Stimulated activated naive B cell treated with anti-CD40 and anti-IgM and Interleukin-4, amounts not matched to agents 10 μg/mL and 1 μg/mL and 100 μg/mL, for 72 hours (primary cell): ENCODE measurements around the gene TCEAL2.
"Not testable (repeated sequence)": the region's sequence is repeated elsewhere in the genome, so short reads cannot be mapped to it uniquely, and the experiment has no call there.

Source experiments
- ATAC-seq, 2 donors: fragments of 150-1000 bp; cut with Tn5 transposase; replicated peaks; 2 replicates each; pipeline ENCODE4 v1.10.0; 2021; ENCODE audit warnings: moderate library complexity in 1 of 2
- DNase-seq: peaks from one replicate; pipeline ENCODE4 v3.0.0; 2021
- H3K27ac Mint-ChIP-seq: one replicate; pipeline ENCODE4 v1.8.0; 2022; ENCODE audit warnings: mild to moderate bottlenecking, mixed read lengths
- H3K27me3 Mint-ChIP-seq, 2 donors: one replicate each; pipeline ENCODE4 v1.8.0; 2022; ENCODE audit warnings: mixed read lengths in 2 of 2
- H3K36me3 Mint-ChIP-seq, 2 donors: one replicate each; pipeline ENCODE4 v1.8.0; 2022; ENCODE audit warnings: mixed read lengths in 2 of 2, mild to moderate bottlenecking in 1 of 2
- H3K4me1 Mint-ChIP-seq, 2 donors: one replicate each; pipeline ENCODE4 v1.8.0; 2022; ENCODE audit warnings: mixed read lengths in 2 of 2, mild to moderate bottlenecking in 1 of 2
- H3K4me3 Mint-ChIP-seq, 2 donors: one replicate each; pipeline ENCODE4 v1.8.0; 2022; ENCODE audit warnings: mild to moderate bottlenecking in 2 of 2, mixed read lengths in 2 of 2, moderate library complexity in 1 of 2
- H3K9me3 Mint-ChIP-seq, 2 donors: one replicate each; pipeline ENCODE4 v1.8.0; 2022; ENCODE audit warnings: mixed read lengths in 2 of 2, mild to moderate bottlenecking in 1 of 2

Gene TCEAL2

DNA sequence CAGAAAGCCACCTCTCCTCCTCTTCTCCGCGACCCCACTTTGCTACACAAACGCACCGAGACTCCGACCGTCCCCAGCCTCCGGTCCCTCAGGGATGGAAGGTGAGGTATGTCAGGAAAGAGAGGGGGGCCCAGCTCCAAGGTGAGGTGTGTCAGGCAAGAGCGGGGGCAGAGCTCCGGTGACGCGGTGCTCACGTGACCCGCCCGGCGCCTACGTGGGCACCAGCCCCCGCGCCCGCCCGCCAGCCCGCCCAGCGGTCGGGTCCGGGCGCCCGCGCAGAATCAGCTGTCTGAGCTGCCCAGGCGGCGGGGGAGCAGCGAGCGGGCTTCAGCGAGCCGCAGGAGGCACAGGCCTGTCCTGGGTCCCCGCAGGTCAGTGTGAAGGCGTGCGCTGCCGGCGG, at the start of gene TCEAL2:
Gene TCEAL2 (plus strand): TSS at position 244 of the 400 bp plus-strand sequence. CDS start 1,152 bp downstream, outside the sequence.
- not testable (repeated sequence) for H3K36me3 Mint-ChIP-seq, H3K4me1 Mint-ChIP-seq, ATAC-seq, H3K9me3 Mint-ChIP-seq, DNase-seq, H3K27ac Mint-ChIP-seq
- Mint-ChIP-seq H3K4me3 (peak within 1 kb of the TSS; percentile 47 to 56), H3K27me3 (peaks cover 31 to 32% of the 10 kb centered on the region in 2 donors)

DNA sequence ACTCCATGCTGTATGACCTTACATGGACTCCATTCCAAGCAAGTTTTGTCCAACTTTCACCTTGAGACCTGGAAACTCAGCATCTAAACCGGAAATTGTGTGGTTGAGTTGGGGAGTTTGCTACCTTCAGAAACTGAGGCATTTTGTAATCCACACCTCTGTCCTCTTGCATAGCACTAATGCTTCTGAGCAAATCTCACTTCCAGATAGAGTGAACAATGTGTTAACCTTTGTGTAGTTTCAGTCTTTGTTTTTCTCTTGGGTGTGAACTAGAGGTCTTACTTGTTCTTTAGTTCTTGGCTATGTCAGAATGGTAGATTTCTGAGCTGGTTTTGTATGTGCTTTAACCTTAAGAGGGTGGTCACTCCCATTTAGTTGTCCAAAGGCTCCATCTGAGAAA, 48.1 kb upstream of the TCEAL2 start:
- H3K27me3 Mint-ChIP-seq, result peaks cover 4 to 9% of the 10 kb centered on the region in 2 donors
- H3K9me3 Mint-ChIP-seq, result no peaks in the 10 kb centered on the region
- no peak overlapping the region for H3K27ac Mint-ChIP-seq
- ATAC-seq (no peak), DNase-seq (no peak)
- H3K4me3 Mint-ChIP-seq, result no peak overlapping the region
- H3K4me1 Mint-ChIP-seq, result no peaks in the 10 kb centered on the region
- H3K36me3 Mint-ChIP-seq, result no peaks in the 10 kb centered on the region

DNA sequence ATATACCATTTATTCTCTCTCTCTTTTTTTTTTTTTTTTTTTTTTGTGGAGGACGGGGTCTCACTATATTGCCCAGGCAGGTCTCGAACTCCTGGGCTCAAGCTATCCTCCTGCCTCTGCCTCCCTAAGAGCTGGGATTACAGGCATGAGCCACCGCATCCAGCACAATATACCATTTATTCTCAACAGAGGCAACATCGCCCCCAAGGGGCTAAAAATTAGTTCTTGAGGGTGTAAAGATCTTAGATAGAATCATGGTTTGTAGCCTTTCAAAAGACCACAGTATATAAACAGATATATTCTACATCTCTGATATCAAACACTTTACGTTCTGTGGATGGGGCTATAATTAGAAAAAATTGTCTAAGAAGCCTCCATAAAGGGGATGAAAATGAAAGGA, 39.8 kb upstream of the TCEAL2 start:
- Mint-ChIP-seq H3K36me3 (no peaks in the 10 kb centered on the region), H3K4me3 (no peak overlapping the region), H3K27ac (no peak overlapping the region), H3K4me1 (no peaks in the 10 kb centered on the region), H3K9me3 (peaks cover 1 to 3% of the 10 kb centered on the region in 2 donors), H3K27me3 (no peaks in the 10 kb centered on the region)
- ATAC-seq (no peak), DNase-seq (no peak)

DNA sequence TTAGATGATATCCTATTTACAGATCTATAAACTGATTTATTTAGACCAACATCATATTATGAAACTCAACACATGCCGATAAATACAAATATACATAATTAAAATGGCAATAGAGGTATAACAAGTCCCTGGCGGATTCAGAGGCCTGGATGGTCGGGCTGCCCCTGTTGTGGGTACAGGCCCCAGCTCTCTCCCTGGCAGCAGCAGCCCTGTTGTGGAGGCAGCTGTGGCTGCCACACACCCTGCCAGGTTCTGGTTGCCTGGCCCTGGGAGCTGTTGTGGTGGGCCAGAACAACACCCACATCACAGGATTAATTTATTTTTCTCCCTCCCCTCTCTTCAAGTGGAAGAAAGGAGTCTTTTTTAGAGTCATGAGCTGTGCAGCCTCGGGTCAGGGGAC, 12.1 kb upstream of the TCEAL2 start:
- no peak for DNase-seq
- H3K9me3 Mint-ChIP-seq, result peaks cover 6 to 8% of the 10 kb centered on the region in 2 donors
- no peak overlapping the region for H3K4me3 Mint-ChIP-seq
- no peaks in the 10 kb centered on the region for H3K27me3 Mint-ChIP-seq
- ATAC-seq, result no peak
- no peak overlapping the region for H3K27ac Mint-ChIP-seq
- H3K36me3 Mint-ChIP-seq, result no peaks in the 10 kb centered on the region
- no peaks in the 10 kb centered on the region for H3K4me1 Mint-ChIP-seq

DNA sequence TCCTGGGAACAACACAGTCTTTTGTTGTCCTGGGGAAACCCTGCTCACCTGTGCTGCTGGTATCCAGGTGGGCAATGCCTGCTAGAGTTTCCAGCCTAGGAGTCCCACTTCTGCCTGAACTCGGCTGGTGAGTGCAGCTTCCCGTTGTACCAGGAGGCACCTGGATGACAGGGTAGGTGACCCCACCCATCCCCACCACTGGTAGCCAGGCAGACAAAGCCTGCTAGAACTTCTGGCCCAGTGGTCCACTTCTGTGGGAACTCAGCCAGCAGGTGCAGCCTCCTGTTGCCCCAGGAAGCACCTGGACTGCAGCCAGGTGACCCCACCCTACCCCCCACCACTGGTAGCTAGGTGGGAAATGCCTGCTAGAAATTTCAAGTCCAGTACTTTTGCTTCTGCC, 9.7 kb upstream of the TCEAL2 start:
- no peaks in the 10 kb centered on the region for H3K27me3 Mint-ChIP-seq
- H3K36me3 Mint-ChIP-seq, result no peaks in the 10 kb centered on the region
- ATAC-seq (no peak), DNase-seq (no peak)
- H3K27ac Mint-ChIP-seq, result no peak overlapping the region
- H3K4me1 Mint-ChIP-seq, result no peaks in the 10 kb centered on the region
- peaks cover 6% of the 10 kb centered on the region in 2 donors for H3K9me3 Mint-ChIP-seq
- no peak overlapping the region for H3K4me3 Mint-ChIP-seq

DNA sequence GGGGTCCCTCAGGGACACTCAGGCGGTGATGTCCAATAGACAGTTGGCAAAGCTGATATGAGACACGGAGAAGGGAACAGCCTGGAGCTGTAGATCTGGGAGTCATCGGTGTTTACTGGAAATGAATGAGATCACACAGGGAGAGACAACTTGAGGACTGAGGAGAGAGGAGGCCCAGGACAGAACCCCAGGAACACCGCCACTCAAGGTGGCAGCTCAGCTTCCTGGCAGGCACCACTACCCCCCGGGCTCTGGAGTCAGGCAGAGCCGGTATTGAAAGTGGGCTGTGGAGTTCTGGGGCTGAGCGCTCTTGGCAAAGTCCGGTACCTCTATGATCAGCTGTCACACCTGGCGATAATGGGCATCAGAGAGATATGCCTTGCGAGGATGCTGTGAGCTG, 465 bp upstream of the TCEAL2 start:
- DNase-seq, ATAC-seq, H3K27ac Mint-ChIP-seq, H3K36me3 Mint-ChIP-seq, H3K4me1 Mint-ChIP-seq, H3K9me3 Mint-ChIP-seq: not testable (repeated sequence)
- H3K4me3 Mint-ChIP-seq, result peak overlapping the region; percentile 35 to 47
- H3K27me3 Mint-ChIP-seq, result peaks cover 31 to 32% of the 10 kb centered on the region in 2 donors

DNA sequence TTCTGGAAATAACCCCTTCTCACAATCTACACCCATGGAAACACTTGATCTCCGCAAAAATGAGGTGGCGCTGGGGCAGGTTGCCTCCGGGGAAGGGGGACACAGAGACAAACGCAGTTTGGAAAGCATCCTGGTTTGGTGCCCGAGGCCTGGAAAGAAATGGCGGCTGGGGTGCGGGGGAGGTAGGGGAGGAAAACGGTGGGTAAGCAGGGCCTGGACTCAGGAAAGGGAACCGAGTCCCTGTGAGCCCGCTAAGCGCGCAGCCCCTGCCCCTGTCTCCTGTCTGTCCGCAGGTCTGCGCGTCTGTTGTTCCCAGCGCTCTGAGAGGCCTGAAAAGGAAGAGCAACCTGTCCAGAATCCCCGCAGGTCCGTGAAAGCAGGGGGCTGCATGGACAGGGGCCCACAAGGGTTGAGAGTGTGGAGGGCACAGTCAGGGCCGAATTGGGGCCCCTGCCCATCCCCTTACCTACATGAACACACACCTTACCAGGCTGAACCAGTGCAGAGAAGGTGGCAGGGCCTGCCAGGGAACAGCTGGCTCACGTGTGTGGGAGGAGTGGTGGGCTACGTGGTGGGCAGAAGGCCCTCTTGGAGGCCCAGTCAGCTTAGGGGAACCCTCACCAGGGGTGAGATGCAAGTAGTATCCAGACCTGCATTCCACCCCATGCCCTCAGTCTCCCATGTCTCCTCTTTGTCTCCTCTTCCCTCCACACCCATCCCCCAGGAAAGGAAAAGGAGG, 770 bp downstream of the TCEAL2 start:
- not testable (repeated sequence) for H3K27ac Mint-ChIP-seq

DNA sequence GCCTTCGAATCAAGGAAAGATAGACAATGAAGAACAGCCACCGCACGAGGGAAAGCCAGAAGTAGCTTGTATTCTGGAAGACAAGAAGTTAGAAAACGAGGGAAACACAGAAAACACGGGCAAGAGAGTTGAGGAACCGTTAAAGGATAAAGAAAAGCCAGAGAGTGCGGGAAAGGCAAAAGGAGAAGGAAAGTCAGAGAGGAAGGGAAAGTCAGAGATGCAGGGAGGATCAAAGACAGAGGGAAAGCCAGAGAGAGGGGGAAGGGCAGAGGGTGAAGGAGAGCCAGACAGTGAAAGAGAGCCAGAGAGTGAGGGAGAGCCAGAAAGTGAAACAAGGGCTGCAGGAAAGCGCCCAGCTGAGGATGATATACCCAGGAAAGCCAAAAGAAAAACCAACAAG, 1.4 kb downstream of the TCEAL2 start:
- H3K36me3 Mint-ChIP-seq, result peaks cover 0 to 2% of the 10 kb centered on the region in 2 donors
- no peak overlapping the region for H3K27ac Mint-ChIP-seq
- H3K4me1 Mint-ChIP-seq, result peaks cover 0 to 9% of the 10 kb centered on the region in 2 donors
- peaks cover 31 to 32% of the 10 kb centered on the region in 2 donors for H3K27me3 Mint-ChIP-seq
- H3K4me3 Mint-ChIP-seq, result no peak overlapping the region
- H3K9me3 Mint-ChIP-seq, result no peaks in the 10 kb centered on the region
- ATAC-seq, result no peak
- DNase-seq, result no peak

More for the DNA sequence above, 770 bp downstream of the TCEAL2 start:
- Mint-ChIP-seq H3K27me3 (peaks cover 31 to 32% of the 10 kb centered on the region in 2 donors), H3K4me3 (peak overlapping the region in 1 of 2 donors; percentile 56)
- not testable (repeated sequence) for H3K36me3 Mint-ChIP-seq, H3K9me3 Mint-ChIP-seq, ATAC-seq, H3K4me1 Mint-ChIP-seq, DNase-seq

DNA sequence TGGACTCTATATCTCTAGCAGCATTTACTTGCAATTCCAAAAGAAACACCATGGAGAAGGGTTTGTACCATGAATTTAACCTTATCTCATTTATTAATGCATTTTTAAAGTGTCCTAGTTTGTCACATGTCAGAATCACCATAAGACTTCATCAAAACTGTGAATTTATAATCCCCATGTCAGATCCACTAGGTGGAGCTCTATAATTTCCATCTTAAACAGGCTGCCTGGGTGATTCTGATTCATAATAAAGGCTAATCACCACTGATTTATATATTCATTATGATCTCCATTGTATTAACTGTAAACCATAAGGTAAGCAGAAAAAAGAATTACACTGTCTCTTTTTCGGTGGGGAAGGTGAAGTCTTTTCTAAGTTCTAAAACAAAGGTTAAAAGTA, 4.0 kb downstream of the TCEAL2 start:
- no peaks in the 10 kb centered on the region for H3K9me3 Mint-ChIP-seq
- no peak for ATAC-seq
- peaks cover 0 to 2% of the 10 kb centered on the region in 2 donors for H3K36me3 Mint-ChIP-seq
- DNase-seq, result no peak
- H3K4me3 Mint-ChIP-seq, result no peak overlapping the region
- H3K4me1 Mint-ChIP-seq, result peaks cover 0 to 9% of the 10 kb centered on the region in 2 donors
- no peak overlapping the region for H3K27ac Mint-ChIP-seq
- peaks cover 23 to 27% of the 10 kb centered on the region in 2 donors for H3K27me3 Mint-ChIP-seq

DNA sequence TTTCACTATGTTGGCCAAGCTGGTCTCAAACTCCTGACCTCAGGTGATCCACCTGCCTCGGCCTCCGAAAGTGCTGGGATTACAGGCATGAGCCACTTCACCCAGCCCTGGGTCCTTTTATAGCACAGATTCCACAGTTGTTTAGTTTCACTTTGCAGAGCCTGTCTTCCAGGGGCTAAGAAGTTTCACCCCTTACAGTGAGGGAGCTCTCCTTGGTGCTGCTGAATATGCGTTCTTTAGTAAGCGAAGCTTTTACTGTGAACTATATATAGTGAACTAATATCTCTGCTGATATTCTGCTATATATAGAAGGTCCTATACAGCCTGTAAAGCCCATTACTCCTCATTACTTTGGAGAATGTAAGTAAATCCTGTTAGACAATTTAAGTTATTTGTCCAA, 12.6 kb downstream of the TCEAL2 start:
- no peak for ATAC-seq
- H3K27ac Mint-ChIP-seq, result no peak overlapping the region

DNA sequence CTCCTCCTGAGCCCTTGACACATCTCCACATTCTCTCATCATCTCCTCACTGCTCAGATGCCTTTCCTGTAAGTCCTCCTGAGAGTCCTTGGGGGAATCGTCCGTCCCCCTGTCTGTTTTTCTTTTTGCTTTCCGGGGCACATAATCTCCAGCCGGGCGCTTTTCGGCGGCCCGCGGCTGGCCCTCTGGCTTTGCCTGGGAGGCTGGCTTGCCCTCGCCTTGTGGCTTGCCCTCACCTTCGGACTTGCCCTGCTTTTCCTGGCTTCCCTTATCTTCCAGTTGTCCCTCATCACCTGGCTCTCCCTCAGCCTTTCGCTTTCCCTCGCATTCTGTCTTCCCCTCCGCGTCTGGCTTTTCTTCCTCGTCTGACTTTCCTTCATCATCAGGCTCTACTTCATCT, 15.4 kb downstream of the TCEAL2 start:
- H3K27me3 Mint-ChIP-seq, result peaks cover 22 to 32% of the 10 kb centered on the region in 2 donors
- not testable (repeated sequence) for H3K9me3 Mint-ChIP-seq, H3K4me1 Mint-ChIP-seq, ATAC-seq, H3K4me3 Mint-ChIP-seq, H3K36me3 Mint-ChIP-seq, H3K27ac Mint-ChIP-seq, DNase-seq

More for the DNA sequence above, 12.6 kb downstream of the TCEAL2 start:
- Mint-ChIP-seq H3K36me3 (no peaks in the 10 kb centered on the region), H3K4me1 (peaks cover 0 to 1% of the 10 kb centered on the region in 2 donors), H3K27me3 (peaks cover 23 to 27% of the 10 kb centered on the region in 2 donors), H3K4me3 (no peak overlapping the region), H3K9me3 (no peaks in the 10 kb centered on the region)
- DNase-seq, result no peak

DNA sequence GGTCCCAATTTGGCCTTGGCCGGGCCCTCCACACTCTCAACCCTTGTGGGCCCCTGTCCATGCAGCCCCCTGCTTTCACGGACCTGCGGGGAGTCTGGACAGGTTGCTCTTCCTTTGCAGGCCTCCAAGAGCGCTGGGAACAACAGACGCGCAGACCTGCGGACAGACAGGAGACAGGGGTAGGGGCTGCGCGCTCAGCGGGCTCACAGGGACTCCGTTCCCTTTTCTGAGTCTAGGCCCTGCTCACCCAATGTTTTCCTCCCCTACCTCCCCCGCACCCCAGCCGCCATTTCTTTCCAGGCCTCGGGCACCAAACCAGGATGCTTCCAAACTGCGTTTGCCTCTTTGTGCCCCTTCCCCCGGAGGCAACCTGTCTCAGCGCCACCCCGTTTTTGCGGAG, 16.2 kb downstream of the TCEAL2 start:
- H3K27ac Mint-ChIP-seq, H3K36me3 Mint-ChIP-seq, ATAC-seq, H3K9me3 Mint-ChIP-seq, H3K4me1 Mint-ChIP-seq, H3K4me3 Mint-ChIP-seq, DNase-seq: not testable (repeated sequence)
- H3K27me3 Mint-ChIP-seq, result peaks cover 22 to 29% of the 10 kb centered on the region in 2 donors

DNA sequence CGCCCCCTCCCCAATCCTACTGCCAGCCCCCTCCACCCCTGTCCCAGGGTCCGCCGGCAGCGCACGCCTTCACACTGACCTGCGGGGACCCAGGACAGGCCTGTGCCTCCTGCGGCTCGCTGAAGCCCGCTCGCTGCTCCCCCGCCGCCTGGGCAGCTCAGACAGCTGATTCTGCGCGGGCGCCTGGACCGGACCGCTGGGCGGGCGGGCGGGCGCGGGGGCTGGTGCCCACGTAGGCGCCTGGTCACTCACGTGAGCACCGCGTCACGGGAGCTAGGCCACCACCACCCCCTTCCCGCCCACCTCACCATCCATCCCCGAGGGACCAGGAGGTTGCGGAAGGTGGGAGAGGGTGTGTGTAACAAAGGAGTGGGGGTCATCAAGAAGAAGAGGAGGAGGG, 16.8 kb downstream of the TCEAL2 start, which contains the start of gene TCEAL6:
Gene TCEAL6 (minus strand): TSS at position 208 of the 400 bp plus-strand sequence.
- not testable (repeated sequence) for H3K36me3 Mint-ChIP-seq, H3K4me3 Mint-ChIP-seq, H3K4me1 Mint-ChIP-seq, H3K9me3 Mint-ChIP-seq, DNase-seq, ATAC-seq, H3K27ac Mint-ChIP-seq
- H3K27me3 Mint-ChIP-seq, result peaks cover 22 to 31% of the 10 kb centered on the region in 2 donors

DNA sequence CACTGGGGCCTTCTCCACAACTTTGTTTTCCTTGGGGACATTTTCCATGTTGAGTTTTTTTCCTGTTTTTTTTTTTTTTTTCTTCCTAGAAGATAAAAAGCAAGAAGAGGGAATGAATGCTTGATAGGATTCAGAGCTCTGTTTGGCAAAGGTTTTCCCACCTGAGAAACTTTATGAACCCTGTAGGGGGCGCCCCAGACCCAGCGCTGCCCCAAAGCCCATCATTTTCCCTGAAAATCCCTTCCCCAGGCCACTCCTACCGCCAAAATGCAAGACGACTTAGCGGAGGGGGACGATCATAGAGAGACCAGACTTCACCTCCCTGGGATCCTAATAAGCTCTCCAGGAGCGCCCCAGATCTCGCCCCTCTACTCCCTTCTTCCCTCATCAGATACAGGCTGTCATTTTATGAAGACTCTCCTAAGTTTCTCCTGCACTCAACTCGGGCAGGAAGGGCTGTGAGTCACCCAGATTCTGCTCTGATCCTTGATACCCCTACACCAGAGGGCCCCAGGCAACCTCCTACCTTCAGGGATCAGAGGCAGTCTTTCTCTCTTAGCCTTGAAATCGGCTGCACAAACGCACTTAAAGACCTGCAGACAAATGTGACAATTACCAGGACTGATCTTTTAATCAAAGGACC, 28.9 kb downstream of the TCEAL2 start:
- Mint-ChIP-seq H3K9me3 (no peaks in the 10 kb centered on the region), H3K4me3 (peak overlapping the region; percentile 93 to 95), H3K27ac (peak overlapping the region; percentile 66), H3K27me3 (peaks cover 25 to 39% of the 10 kb centered on the region in 2 donors), H3K4me1 (peaks cover 8 to 21% of the 10 kb centered on the region in 2 donors), H3K36me3 (no peaks in the 10 kb centered on the region)
- ATAC-seq, result no peak
- DNase-seq, result no peak
